Ureter (tissue), 1 donor: ENCODE measurements around the gene SAFB2. TPM values are rescaled to one million over a fixed set of nuclear protein-coding genes. Genes with fewer than 3 reads are reported as not detected.
"Not testable (repeated sequence)": the region's sequence is repeated elsewhere in the genome, so short reads cannot be mapped to it uniquely, and the experiment has no call there.

Source experiments
- DNase-seq: peaks from one replicate; pipeline ENCODE4 v3.0.0-alpha.2; 2020; ENCODE audit warnings: low spot score
- total RNA-seq: library from RNA; stranded (reverse); gene quantifications from one replicate; pipeline ENCODE4 v1.2.4, GENCODE V29; 2023
- donor health status: DM: yes; HTN: yes; CAD: no.

Gene SAFB2
- total RNA-seq, 1 donor from 2014 or later: 105 TPM

- DNase-seq: no peak
Observed at GRCh38 chr19:5632657-5633056, 10.1 kb upstream of the SAFB2 start.

DNA sequence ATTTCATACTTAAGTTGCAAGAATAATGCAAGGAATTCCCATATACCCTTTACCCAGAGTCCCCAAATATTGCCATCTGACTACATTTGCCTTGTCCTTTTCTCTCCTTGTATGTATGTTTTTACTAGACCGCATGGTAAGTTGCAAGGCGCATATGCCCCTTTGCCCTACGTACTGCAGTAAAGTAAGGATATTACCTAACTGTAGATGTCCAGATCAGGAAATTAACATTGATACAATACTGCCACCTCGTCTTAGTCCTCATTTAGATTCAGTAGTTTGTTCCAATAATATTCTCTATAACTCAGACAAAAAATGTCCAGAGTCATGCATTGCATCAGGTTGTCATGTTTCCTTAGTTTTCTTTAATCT, 9.7 kb upstream of the SAFB2 start:
- DNase-seq: no peak

GRCh38 chr19:5631567-5632240, 9.1 kb upstream of the SAFB2 start:
- no peak for DNase-seq

GRCh38 chr19:5628919-5629481, 6.4 kb upstream of the SAFB2 start:
- DNase-seq: no peak

- no peak for DNase-seq
Observed at GRCh38 chr19:5628461-5628860, 5.9 kb upstream of the SAFB2 start.

DNA sequence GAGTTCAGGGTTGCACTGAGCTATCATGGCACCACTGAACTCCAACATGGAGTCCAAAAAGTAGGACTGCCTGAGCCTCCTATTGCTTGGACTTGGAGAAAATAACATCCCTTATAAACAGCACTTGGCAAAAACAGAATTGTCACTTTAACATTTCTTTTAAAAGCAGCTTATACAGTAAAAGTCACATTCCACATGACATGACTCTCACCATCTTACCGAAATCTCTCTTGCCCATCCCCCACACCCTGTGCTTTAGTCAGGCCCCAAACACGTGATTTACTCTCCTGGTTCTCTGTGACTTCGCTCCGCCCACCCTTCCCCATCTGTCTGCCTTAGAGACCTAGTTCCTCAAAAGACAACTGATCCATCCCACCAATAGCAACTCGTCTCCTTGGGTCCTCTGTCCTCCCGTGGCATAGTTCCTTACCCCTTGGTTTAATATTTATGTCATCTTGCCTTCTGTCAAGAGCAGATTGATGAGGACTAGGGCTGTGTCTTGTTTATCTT, 4.9 kb upstream of the SAFB2 start:
- peak; percentile 59 for DNase-seq

DNA sequence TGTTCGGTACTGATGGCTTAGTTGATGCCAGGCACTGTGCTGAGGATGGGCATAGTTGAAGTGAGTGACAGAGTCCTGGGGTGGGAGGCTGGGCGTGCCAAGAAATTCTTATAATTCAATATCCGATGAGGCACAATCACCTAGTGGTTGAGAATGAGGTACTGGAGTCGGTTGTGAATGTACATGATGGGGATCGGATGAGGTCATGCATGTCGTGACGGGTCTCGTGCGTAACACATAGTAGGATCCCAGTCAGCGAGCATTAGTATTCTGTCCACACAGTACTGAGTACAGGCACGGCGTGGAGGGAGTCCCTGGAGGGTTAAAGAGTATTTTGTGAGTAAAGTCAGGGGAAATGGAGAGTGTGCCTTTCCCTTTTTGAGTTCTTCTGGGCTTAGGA, 3.1 kb upstream of the SAFB2 start:
- no peak for DNase-seq

- no peak for DNase-seq
Observed at GRCh38 chr19:5624741-5625278, 2.2 kb upstream of the SAFB2 start.

DNA sequence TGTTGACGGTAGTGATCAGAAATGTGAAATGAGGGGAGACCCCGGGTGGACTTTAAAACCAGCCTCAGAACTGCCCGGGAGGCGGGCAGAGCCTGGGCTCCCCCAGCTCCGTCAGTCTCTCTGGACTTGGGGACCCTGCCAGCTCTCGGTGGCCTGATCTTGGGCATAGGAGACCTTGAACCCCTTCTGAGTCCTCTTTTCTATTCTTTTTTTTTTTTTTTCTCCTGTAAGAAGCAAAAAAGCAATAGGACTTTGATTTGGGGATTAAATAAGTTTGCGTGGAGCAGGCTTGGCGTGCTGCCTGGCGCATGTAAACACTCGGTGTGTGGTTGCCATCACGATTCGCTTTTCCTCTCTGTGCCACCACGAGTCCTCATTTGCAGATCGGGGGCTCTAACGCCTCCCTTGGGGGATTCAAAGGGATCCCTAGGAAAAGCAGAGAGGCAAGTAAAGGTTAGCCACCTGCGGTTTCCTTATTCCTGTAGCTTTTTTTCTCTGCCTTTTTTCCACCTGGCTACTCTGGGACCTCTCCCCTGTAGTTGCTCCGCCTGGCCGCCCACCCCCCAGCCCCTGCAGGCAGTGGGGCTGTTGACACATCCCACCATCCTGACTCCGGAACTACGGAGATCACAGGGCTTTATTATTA, 1.6 kb upstream of the SAFB2 start:
- no peak for DNase-seq

GRCh38 chr19:5623397-5624017, 931 bp upstream of the SAFB2 start:
- no peak for DNase-seq

DNA sequence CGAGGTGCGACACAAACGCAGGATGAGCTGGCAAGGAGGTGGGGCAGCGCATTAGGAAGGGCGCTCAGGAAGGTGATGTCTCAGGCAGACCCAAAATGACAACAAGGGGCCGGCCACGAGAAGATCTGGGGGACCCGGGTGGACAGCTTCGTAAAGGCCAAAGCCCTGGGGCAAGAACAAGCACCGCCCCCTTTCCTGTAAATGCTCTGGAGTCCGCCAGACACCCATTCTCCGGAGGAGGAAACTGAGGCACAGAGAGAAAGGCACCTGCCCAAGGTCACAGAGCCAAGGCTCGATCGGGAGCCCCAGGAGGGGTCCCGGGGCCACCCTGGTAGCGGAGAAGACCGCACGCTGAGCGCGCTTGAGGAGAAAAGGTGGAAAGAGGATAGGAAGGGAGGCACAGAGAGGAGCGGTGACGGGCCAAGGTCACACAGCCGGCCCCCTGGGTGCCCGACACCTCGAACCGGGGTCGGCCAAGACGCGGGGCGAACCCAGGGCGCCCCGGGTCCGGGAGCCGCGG, 571 bp downstream of the SAFB2 start:
- DNase-seq: peak; percentile 58

- DNase-seq: peak; percentile 60
Observed at GRCh38 chr19:5621311-5621944, 1.1 kb downstream of the SAFB2 start.

DNA sequence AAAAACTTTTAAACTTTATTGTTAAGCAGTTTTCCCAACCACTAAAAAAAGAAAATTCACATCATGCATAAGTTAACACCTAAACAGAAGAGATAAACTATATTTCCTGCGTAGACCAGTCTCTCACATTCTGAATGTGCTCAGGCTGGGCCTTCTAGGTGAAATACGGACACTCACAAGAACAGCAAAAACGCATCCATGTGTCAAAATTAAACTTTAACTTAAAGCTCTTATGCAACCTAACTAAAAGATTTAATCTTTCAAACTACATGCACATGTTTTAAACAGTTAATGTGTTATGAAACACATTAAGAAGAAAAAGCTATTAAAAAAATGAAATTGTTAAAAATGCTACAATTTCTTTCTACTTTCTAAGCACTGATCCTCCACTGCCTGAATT, 2.6 kb downstream of the SAFB2 start:
- DNase-seq: no peak

DNA sequence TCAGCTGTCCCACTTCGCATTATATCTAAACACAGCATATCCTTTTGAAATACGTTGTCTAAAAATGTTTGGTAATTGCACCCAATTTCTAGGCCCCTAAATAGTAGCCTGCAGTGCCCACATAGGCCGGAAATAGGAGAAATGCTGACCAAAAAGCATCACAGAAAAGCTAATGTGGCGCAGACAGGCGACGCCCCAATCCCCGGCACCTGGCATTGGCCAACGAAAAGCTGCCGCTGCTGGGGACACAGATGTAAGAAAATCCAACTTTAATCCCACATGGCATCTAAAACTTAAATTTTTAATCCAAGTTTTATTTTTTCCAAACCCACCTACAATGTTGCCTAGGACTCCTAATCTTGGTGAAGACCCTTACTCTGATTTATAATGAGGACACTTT, 4.0 kb downstream of the SAFB2 start:
- no peak for DNase-seq

DNA sequence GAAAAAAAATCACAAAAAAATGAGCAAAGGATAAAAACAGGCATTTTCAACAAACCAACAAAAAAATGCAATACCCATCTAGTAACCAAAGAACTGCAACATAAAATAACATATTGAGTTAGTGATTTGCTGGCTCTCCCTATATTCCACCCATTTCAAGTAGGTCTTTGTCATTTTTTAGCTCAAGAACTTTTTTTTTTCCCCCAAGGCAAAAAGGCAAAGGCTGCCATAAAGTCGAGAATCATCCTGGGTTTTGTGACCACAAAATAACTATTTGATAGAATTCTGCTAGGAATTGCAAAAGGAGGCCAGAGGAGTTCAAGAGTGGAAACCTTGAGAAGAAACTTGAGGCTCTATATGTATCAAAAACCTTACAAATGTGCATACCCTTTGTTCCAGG, 5.5 kb downstream of the SAFB2 start:
- no peak for DNase-seq

DNA sequence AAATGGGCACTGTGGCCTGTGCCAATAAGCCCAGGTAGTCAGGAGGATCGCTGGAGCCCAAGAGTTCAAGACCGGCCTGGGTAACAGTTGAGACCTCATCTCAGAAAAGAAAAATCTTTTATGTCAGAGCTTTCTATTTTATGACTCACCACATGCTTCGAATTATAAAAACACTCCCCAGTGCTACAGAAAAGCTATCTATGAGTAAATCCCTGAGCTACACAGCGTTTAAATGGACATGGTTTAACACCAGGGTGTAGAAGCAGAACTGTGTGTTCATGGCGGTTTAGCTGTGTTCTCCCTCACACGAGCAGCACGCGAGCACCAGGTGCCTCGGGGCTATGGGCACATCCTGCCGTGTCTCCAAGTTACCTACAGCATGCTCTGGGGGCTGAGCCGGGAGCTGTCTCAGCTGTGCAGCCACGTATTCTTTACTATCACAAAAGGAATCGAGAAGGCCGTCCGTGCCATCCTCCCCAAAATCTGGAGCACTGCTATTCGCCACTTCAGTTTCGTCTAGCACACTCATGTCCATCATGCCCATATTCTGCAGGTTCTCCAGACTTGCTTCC, 6.7 kb downstream of the SAFB2 start:
- no peak for DNase-seq

DNA sequence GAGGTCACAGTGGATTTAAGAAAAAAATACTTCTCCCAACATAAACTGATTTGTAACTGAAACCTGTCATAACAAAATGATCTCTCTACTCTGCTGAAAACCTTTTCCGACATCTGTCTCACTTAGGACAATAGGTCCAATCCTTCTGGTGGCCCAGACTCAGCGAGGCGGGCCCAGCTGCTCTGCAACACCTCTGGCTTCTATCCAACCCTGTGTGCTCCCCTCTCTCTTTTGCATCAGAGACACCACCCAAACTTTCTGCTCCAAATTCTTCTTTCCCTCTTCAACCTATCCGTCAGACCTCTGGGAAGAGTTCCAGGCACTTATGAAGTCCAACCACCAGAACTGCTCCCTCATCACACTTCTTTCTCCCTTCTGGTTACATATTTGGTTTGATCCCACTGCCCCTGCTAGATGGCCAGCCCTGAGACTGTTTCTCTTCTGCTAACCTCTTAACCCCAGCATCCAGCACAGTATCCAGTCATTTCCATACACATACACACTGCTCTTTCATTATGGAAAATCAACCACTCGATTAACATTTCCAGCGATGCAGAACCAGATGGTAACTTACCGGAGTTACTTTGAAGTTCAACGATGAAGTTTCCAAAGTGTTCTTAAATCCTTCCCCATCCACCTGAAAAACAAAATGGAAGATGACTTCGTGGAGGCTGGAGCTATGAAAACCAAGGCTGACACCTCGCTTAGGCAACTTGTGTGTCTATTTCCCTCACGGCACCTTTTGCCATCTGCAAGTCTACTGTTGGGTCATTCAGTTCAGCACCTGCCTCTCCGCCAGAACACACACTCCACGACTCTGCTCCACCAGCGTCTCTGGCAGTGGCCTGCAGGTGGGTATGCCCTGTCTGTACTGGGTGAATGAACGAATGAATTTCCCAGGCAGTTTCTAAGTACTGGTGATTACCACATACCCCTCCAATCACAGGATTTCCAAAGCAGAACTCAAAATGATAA, 9.4 kb downstream of the SAFB2 start:
- no peak for DNase-seq

- no peak for DNase-seq
Observed at GRCh38 chr19:5609881-5610448, 12.6 kb downstream of the SAFB2 start.

- not testable (repeated sequence) for DNase-seq
Observed at GRCh38 chr19:5608766-5609165, 13.8 kb downstream of the SAFB2 start.

- no peak for DNase-seq
Observed at GRCh38 chr19:5608291-5608690, 14.3 kb downstream of the SAFB2 start.
